Neutrophil (primary cell): ENCODE measurements around the gene GRIP2.

Source experiments
- H3K27ac ChIP-seq: fragments of 200-600 bp; sonication (generic); 2 replicates; pipeline ENCODE4 v1.5.1; 2016; ENCODE audit warnings: mild to moderate bottlenecking, moderate library complexity
- H3K27me3 ChIP-seq: fragments of 200-600 bp; sonication (generic); 2 replicates; pipeline ENCODE4 v1.6.0; 2016; ENCODE audit warnings: mild to moderate bottlenecking
- H3K36me3 ChIP-seq: fragments of 200-600 bp; sonication (generic); 2 replicates; pipeline ENCODE4 v1.5.1; 2017
- H3K4me1 ChIP-seq, 2 experiments: fragments of 200-600 bp in 1 of 2; sonication (generic) in 1 of 2; 1 replicate in 1 of 2; 2 replicates in 1 of 2; pipeline versions ENCODE4 v1.5.1 to v1.6.1; 2013 to 2016; ENCODE audit warnings: low read depth in 1 of 2, low read length in 1 of 2, mild to moderate bottlenecking in 1 of 2, moderate library complexity in 1 of 2; ENCODE audit not compliant: control insufficient read depth in 1 of 2, insufficient read depth in 1 of 2
- H3K4me3 ChIP-seq, 2 experiments: fragments of 200-600 bp in 1 of 2; sonication (generic) in 1 of 2; 1 replicate in 1 of 2; 2 replicates in 1 of 2; pipeline ENCODE4 v1.5.1; 2013 to 2016; ENCODE audit warnings: low read depth in 1 of 2, low read length in 1 of 2, mild to moderate bottlenecking in 1 of 2, moderate library complexity in 1 of 2
- H3K9me3 ChIP-seq: fragments of 200-600 bp; sonication (generic); 2 replicates; pipeline ENCODE4 v1.5.1; 2016
- TF ChIP-seq, protein P1 (sequence below): fragments of 200-600 bp; sonication (generic); IDR thresholded peaks from 2 replicates; pipeline ENCODE4 v1.5.1; 2016; ENCODE audit warnings: antibody characterized with exemption

Gene GRIP2

DNA sequence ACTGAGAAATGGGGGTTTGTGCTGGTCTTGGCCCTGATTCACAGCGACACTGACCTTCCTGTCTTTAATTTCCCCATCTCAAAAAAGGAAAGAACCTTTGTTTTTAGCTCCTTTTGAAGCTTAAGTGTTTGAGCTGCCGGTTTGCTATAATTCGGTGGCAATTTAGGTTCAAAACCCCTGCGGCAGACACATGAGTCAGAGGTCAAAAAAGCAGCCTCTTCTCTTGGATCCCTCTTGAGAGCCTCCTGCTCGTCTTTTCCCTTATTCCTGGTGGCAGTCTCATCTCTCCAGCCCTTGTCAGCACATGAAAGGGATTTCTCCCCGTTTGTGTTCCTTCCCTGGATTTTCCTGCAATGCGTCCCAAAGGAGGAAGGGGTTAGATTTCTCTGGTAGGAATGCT, 64.5 kb downstream of the GRIP2 start:
- peaks cover 100% of the 10 kb centered on the region for H3K36me3 ChIP-seq
- no peaks in the 10 kb centered on the region for H3K4me1 ChIP-seq
- TF ChIP-seq, protein P1, sequence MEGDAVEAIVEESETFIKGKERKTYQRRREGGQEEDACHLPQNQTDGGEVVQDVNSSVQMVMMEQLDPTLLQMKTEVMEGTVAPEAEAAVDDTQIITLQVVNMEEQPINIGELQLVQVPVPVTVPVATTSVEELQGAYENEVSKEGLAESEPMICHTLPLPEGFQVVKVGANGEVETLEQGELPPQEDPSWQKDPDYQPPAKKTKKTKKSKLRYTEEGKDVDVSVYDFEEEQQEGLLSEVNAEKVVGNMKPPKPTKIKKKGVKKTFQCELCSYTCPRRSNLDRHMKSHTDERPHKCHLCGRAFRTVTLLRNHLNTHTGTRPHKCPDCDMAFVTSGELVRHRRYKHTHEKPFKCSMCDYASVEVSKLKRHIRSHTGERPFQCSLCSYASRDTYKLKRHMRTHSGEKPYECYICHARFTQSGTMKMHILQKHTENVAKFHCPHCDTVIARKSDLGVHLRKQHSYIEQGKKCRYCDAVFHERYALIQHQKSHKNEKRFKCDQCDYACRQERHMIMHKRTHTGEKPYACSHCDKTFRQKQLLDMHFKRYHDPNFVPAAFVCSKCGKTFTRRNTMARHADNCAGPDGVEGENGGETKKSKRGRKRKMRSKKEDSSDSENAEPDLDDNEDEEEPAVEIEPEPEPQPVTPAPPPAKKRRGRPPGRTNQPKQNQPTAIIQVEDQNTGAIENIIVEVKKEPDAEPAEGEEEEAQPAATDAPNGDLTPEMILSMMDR: no peak
- H3K27ac ChIP-seq: no peak overlapping the region
- no peaks in the 10 kb centered on the region for H3K27me3 ChIP-seq
- H3K9me3 ChIP-seq: peaks cover 5% of the 10 kb centered on the region
- H3K4me3 ChIP-seq: no peak overlapping the region

DNA sequence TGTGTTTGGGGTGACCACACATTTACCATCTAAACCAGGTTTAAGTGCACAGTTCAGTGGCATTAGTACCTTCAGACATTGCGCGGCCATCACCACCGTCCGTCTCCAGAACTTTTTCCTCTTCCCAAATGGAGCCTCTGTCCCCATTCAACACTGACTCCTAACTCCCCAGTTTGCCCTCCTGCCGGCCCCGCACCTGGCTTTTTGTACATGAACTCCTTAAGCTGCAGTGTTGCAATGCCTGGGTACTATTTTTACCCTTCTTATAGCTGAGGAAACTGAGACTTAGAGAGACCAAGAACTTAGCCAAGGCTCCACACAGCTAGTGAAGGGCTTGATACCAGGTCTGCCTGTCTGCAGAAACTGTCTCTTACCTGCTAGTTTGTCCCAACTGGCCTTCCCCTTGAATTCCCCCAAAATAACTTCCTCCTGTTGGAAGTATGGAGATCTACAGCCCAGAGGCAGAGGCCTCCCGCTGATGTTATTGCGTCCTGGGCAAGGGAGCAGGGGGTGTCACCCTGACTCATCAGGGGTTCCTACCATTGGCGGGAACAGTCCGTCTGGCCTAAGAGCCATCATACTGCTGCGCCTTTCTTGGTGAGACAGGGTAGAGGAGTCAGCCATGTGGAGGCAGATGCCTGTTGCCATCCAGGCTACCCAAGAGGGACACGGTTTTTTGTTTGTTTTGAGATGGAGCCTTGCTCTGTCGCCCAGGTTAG, 65.6 kb downstream of the GRIP2 start:
- H3K27me3 ChIP-seq: no peaks in the 10 kb centered on the region
- H3K4me3 ChIP-seq: no peak overlapping the region
- peaks cover 100% of the 10 kb centered on the region for H3K36me3 ChIP-seq
- H3K27ac ChIP-seq: peak overlapping the region; percentile 16
- TF ChIP-seq, protein P1: no peak
- H3K9me3 ChIP-seq: peaks cover 5% of the 10 kb centered on the region
- H3K4me1 ChIP-seq: no peaks in the 10 kb centered on the region

DNA sequence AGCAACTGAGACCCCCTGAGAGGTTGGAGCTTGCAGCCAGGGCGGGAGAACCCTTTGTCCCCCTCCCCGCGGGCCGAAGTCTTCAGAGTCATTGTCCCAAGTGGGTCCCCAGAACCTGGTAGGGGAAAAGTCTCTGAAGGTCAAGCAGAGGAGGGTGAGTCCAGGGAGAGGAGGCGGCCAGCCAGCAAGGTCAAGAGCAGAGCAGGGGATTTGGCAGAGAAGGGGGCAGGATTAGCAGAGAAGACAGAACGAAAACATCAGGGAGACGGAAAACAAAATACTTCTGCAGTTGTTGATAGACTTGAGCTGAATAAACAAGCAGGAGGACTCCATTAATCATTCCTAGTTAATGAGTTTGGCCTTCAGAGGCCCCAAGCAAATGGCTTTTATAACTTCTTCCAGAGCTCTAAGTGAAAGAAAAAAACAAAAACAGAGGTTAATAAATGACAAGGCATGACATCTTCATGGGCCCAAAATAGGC, 66.7 kb downstream of the GRIP2 start:
- Histone ChIP-seq H3K27me3 (no peaks in the 10 kb centered on the region), H3K36me3 (peaks cover 100% of the 10 kb centered on the region), H3K9me3 (peaks cover 5% of the 10 kb centered on the region), H3K27ac (peak overlapping the region; percentile 13), H3K4me3 (no peak overlapping the region), H3K4me1 (no peaks in the 10 kb centered on the region)
- TF ChIP-seq, protein P1: no peak

DNA sequence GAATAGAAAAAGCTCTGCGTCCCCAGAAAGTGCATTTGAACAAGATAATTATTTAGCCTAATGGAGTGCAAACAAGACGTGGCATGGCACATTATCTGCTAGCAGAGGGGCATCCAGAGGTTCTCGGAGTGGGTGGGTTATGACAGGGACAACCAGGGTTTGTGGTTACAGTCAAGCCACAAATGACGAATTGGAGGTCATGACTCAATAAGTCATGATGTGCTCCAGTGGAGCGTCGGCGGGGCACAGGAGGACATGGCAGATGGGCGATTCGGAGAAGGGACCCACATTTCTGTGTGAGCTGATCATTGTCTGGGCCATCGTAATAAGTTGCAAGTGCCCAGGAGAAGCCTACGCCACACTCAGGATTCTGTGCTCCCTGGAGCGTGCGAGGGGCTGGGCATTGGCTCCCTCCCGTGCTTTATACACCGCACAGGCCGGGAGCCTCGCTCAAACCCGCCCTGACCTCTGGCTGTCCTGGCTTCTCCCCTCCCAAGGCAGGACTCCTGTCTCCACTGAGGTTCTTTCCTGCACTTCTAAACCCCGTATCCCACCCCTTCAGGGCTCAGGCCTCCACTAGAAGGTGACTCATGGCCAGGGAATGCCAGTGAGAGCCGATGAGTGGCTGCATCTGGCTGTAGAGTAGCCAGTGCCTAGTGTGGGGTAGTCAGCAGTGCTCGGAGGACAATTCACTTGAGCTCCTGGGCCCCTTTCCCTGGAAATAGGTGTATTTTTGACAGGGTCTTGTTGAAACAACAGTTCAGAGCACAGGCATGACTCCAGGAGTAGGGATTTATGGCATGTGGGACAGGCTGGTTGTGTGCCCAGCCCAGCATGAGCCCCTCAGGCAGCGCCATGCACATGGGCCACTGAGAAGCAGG, 67.4 kb downstream of the GRIP2 start:
- H3K27me3 ChIP-seq: no peaks in the 10 kb centered on the region
- peaks cover 0 to 3% of the 10 kb centered on the region in 2 experiments for H3K4me1 ChIP-seq
- H3K4me3 ChIP-seq: no peak overlapping the region
- TF ChIP-seq, protein P1: no peak
- peaks cover 5% of the 10 kb centered on the region for H3K9me3 ChIP-seq
- H3K36me3 ChIP-seq: peaks cover 100% of the 10 kb centered on the region
- no peak overlapping the region for H3K27ac ChIP-seq

DNA sequence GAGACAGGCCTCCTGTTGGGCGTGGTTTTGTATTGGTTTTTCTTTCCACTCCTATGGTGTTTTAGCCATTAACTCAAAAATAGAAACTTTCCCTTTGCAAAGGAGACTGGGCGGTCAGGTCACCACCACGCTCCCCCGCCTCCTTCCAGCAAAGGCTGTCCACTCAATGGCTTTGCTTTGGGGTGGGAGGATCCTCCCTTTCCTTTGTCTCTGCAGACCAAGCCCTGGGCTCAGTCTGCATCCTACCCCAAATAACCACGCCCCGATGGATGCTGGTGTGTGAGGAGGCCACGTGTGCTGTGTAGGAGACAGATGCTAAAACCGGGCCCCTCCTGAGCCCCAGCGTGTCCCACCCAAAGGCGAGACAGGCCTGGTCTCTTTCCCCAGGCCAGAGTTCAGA, 68.5 kb downstream of the GRIP2 start:
- TF ChIP-seq, protein P1: no peak
- Histone ChIP-seq H3K36me3 (peaks cover 100% of the 10 kb centered on the region), H3K9me3 (peaks cover 5% of the 10 kb centered on the region), H3K4me3 (no peak overlapping the region), H3K27ac (no peak overlapping the region), H3K27me3 (no peaks in the 10 kb centered on the region), H3K4me1 (peaks cover 0 to 6% of the 10 kb centered on the region in 2 experiments)
